ENCODE data around the gene UBE2L5. TPM values are rescaled to one million over a fixed set of nuclear protein-coding genes. Genes with fewer than 3 reads are reported as not detected.

Gene UBE2L5
- total RNA-seq (2014; rRNA removed; shearing (Covaris generic)) (not detected in 2 replicates), polyA plus RNA-seq (2016; fragmentation: Nextera tagmentation; extraction: Ambion mirVana) (0.21 TPM in 1 of 2 replicates, not detected in the other)
- long read RNA-seq: 0 reads

DNA sequence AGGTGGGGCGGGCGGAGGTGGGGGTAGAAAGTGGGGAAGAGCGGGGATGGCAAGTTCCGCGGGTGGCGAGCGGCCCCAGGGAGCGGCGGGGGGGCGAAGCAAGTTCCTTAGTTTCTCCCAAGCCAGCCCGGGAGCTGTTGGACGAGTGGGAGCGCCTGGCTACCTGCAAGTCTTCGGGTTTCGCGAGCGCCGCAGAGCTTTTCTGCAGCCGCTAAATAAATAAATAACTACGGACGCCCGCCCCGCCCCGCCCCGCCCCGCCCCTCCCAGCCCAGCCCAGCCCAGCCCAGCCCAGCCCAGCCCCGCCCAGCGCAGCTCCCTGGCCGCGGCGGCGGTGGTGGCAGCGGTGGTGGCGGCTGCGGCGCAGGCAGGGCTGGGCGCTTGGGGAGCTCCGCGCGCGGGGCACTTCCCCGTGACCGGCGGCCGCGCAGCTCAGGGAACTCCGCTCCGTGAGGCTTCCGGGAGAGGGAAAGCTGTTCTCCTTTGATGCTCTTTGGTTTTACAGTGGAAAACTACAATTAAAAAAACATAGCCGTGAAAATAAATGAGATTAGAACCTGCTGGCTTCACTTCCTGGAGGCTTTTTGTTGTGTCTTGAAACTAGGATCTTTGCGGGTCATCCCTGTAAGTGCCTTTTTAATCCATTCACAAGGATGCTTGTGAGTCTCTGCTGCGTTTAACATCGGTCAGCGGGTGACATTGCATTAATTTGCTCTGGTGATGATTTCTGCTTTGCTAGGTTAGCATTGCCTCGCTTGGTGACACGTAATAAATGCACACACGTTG lies at the start of gene UBE2L5:
Gene UBE2L5, plus strand, starts transcription at position 440 of the 786 bp plus-strand sequence. CDS start 5,498 bp downstream, outside the sequence.
- H3K9me3 Mint-ChIP-seq: no peaks in the 10 kb centered on the region; the same call in 2 of the 3 replicates
- Histone ChIP-seq H3K4me3 (peak within 1 kb of the TSS; percentile 98), H3K27me3 (ENCODE audit: insufficient read depth) (peaks cover 12% of the 10 kb centered on the region; the same call in 1 of the 2 replicates), H3K4me1 (ENCODE audit: insufficient read depth) (peaks cover 8% of the 10 kb centered on the region), H3K36me3 (ENCODE audit: insufficient read depth) (no peaks in the 10 kb centered on the region), H4K20me1 (replicated peaks; ENCODE audit: insufficient read depth) (no peaks in the 10 kb centered on the region), H3F3A (replicated peaks; ENCODE audit: low read depth) (peaks cover 10% of the 10 kb centered on the region), H2AFZ (peak within 1 kb of the TSS; percentile 100), H3K4me2 (peak within 1 kb of the TSS; percentile 98), H3K79me2 (replicated peaks; ENCODE audit: insufficient read depth) (no peaks in the 10 kb centered on the region), H3K27ac (ENCODE audit: low read depth) (peak within 1 kb of the TSS; percentile 99), H3K9me2 (ENCODE audit: insufficient read depth) (no peaks in the 10 kb centered on the region)
- peak; percentile 74 for DNase-seq (ENCODE audit: low spot score)
- H3K4me3 Mint-ChIP-seq: peak within 1 kb of the TSS; percentile 87
- peaks cover 16% of the 10 kb centered on the region for H3K27me3 Mint-ChIP-seq (ENCODE audit: insufficient read depth, low read depth, poor library complexity)
- H3K36me3 Mint-ChIP-seq (ENCODE audit: low read depth): no peaks in the 10 kb centered on the region
- H3K4me1 Mint-ChIP-seq: peaks cover 15% of the 10 kb centered on the region
- ATAC-seq: peak; percentile 90
- peak within 1 kb of the TSS; percentile 90 for H3K27ac Mint-ChIP-seq
- TF ChIP-seq, protein P1, sequence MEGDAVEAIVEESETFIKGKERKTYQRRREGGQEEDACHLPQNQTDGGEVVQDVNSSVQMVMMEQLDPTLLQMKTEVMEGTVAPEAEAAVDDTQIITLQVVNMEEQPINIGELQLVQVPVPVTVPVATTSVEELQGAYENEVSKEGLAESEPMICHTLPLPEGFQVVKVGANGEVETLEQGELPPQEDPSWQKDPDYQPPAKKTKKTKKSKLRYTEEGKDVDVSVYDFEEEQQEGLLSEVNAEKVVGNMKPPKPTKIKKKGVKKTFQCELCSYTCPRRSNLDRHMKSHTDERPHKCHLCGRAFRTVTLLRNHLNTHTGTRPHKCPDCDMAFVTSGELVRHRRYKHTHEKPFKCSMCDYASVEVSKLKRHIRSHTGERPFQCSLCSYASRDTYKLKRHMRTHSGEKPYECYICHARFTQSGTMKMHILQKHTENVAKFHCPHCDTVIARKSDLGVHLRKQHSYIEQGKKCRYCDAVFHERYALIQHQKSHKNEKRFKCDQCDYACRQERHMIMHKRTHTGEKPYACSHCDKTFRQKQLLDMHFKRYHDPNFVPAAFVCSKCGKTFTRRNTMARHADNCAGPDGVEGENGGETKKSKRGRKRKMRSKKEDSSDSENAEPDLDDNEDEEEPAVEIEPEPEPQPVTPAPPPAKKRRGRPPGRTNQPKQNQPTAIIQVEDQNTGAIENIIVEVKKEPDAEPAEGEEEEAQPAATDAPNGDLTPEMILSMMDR (conservative IDR thresholded peaks at IDR 0.05; ENCODE audit: low read depth in 2 of 2): no peak
- peak; percentile 76 for TF ChIP-seq POLR2AphosphoS5 (IDR thresholded peaks at IDR 0.05; ENCODE audit: low read depth)

DNA sequence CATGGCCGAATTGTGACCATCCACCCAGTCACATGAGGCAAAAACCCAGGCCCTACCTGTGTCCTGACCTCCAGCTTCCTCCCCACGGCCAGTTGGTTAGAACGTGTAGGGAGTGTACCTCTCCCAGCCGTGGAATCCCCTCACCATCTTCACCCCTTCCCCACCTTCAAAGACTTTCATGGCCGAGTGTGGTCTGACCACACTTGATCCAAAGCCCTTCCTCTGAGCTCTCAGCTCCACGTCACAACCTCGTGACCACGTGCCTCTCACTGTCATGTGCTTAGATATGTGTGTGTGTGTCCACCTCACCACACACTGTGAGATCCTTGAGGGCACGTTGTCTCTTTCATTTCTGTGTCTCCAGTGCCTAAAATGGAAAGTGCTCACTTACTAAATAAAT lies 48.6 kb upstream of the UBE2L5 start:
- Histone ChIP-seq H3K79me2 (replicated peaks; ENCODE audit: insufficient read depth) (no peaks in the 10 kb centered on the region), H3K9me2 (ENCODE audit: insufficient read depth) (no peaks in the 10 kb centered on the region), H3K4me3 (no peak overlapping the region), H2AFZ (no peak overlapping the region), H3K27ac (ENCODE audit: low read depth) (no peak overlapping the region), H3K36me3 (ENCODE audit: insufficient read depth) (no peaks in the 10 kb centered on the region), H3K4me2 (no peak overlapping the region), H3K4me1 (ENCODE audit: insufficient read depth) (peaks cover 14% of the 10 kb centered on the region), H3K27me3 (ENCODE audit: insufficient read depth) (no peaks in the 10 kb centered on the region), H4K20me1 (replicated peaks; ENCODE audit: insufficient read depth) (no peaks in the 10 kb centered on the region), H3F3A (replicated peaks; ENCODE audit: low read depth) (no peaks in the 10 kb centered on the region)
- ATAC-seq: no peak
- Mint-ChIP-seq H3K36me3 (ENCODE audit: low read depth) (no peaks in the 10 kb centered on the region), H3K27ac (no peak overlapping the region), H3K27me3 (ENCODE audit: insufficient read depth, low read depth, poor library complexity) (peaks cover 2% of the 10 kb centered on the region), H3K4me1 (peaks cover 15% of the 10 kb centered on the region), H3K4me3 (no peak overlapping the region), H3K9me3 (no peaks in the 10 kb centered on the region)
- DNase-seq (ENCODE audit: low spot score): no peak
- TF ChIP-seq NANOG (IDR thresholded peaks at IDR 0.05; ENCODE audit: borderline replicate concordance) (no peak), STAT1 (IDR thresholded peaks at IDR 0.05; ENCODE audit: unreplicated experiment) (no peak), ZNF331 (CRISPR knock-in tag; IDR thresholded peaks at IDR 0.05; ENCODE audit: low read depth) (no peak), POLR2AphosphoS5 (IDR thresholded peaks at IDR 0.05; ENCODE audit: low read depth) (no peak)
- TF ChIP-seq, protein P2, sequence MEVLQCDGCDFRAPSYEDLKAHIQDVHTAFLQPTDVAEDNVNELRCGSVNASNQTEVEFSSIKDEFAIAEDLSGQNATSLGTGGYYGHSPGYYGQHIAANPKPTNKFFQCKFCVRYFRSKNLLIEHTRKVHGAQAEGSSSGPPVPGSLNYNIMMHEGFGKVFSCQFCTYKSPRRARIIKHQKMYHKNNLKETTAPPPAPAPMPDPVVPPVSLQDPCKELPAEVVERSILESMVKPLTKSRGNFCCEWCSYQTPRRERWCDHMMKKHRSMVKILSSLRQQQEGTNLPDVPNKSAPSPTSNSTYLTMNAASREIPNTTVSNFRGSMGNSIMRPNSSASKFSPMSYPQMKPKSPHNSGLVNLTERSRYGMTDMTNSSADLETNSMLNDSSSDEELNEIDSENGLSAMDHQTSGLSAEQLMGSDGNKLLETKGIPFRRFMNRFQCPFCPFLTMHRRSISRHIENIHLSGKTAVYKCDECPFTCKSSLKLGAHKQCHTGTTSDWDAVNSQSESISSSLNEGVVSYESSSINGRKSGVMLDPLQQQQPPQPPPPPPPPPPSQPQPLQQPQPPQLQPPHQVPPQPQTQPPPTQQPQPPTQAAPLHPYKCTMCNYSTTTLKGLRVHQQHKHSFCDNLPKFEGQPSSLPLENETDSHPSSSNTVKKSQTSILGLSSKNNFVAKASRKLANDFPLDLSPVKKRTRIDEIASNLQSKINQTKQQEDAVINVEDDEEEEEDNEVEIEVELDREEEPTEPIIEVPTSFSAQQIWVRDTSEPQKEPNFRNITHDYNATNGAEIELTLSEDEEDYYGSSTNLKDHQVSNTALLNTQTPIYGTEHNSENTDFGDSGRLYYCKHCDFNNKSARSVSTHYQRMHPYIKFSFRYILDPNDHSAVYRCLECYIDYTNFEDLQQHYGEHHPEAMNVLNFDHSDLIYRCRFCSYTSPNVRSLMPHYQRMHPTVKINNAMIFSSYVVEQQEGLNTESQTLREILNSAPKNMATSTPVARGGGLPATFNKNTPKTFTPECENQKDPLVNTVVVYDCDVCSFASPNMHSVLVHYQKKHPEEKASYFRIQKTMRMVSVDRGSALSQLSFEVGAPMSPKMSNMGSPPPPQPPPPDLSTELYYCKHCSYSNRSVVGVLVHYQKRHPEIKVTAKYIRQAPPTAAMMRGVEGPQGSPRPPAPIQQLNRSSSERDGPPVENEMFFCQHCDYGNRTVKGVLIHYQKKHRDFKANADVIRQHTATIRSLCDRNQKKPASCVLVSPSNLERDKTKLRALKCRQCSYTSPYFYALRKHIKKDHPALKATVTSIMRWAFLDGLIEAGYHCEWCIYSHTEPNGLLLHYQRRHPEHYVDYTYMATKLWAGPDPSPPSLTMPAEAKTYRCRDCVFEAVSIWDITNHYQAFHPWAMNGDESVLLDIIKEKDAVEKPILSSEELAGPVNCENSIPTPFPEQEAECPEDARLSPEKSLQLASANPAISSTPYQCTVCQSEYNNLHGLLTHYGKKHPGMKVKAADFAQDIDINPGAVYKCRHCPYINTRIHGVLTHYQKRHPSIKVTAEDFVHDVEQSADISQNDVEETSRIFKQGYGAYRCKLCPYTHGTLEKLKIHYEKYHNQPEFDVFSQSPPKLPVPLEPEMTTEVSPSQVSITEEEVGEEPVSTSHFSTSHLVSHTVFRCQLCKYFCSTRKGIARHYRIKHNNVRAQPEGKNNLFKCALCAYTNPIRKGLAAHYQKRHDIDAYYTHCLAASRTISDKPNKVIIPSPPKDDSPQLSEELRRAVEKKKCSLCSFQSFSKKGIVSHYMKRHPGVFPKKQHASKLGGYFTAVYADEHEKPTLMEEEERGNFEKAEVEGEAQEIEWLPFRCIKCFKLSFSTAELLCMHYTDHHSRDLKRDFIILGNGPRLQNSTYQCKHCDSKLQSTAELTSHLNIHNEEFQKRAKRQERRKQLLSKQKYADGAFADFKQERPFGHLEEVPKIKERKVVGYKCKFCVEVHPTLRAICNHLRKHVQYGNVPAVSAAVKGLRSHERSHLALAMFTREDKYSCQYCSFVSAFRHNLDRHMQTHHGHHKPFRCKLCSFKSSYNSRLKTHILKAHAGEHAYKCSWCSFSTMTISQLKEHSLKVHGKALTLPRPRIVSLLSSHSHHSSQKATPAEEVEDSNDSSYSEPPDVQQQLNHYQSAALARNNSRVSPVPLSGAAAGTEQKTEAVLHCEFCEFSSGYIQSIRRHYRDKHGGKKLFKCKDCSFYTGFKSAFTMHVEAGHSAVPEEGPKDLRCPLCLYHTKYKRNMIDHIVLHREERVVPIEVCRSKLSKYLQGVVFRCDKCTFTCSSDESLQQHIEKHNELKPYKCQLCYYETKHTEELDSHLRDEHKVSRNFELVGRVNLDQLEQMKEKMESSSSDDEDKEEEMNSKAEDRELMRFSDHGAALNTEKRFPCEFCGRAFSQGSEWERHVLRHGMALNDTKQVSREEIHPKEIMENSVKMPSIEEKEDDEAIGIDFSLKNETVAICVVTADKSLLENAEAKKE (CRISPR knock-in tag; IDR thresholded peaks at IDR 0.05): no peak
- TF ChIP-seq, protein P3, sequence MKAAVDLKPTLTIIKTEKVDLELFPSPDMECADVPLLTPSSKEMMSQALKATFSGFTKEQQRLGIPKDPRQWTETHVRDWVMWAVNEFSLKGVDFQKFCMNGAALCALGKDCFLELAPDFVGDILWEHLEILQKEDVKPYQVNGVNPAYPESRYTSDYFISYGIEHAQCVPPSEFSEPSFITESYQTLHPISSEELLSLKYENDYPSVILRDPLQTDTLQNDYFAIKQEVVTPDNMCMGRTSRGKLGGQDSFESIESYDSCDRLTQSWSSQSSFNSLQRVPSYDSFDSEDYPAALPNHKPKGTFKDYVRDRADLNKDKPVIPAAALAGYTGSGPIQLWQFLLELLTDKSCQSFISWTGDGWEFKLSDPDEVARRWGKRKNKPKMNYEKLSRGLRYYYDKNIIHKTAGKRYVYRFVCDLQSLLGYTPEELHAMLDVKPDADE (IDR thresholded peaks at IDR 0.05): no peak
